Measurements from ENCODE around the gene NINJ2. TPM values are rescaled to one million over a fixed set of nuclear protein-coding genes. Genes with fewer than 3 reads are reported as not detected.

Gene NINJ2
- polyA plus RNA-seq, 1 donor from 2014 or later, result not detected

- no peaks in the 10 kb centered on the region for H3K9me3 ChIP-seq (ENCODE audit: low read length)
- no peak overlapping the region for H3K9ac ChIP-seq (ENCODE audit: low read length)
- H3F3A ChIP-seq (ENCODE audit: insufficient read depth, low read length, poor library complexity, severe bottlenecking), result no peaks in the 10 kb centered on the region
- no peaks in the 10 kb centered on the region for H3K79me2 ChIP-seq (replicated peaks; ENCODE audit: insufficient read depth, low read length)
- no peaks in the 10 kb centered on the region for H3K36me3 ChIP-seq (ENCODE audit: insufficient read depth, low read length)
- H3K27me3 ChIP-seq (ENCODE audit: insufficient read depth, low read depth, low read length), result no peaks in the 10 kb centered on the region
- H4K20me1 ChIP-seq (ENCODE audit: insufficient read depth), result no peaks in the 10 kb centered on the region
- H3K27ac ChIP-seq (ENCODE audit: low read length), result no peak overlapping the region
- H3K9me2 ChIP-seq (ENCODE audit: insufficient read depth, low read length), result no peaks in the 10 kb centered on the region
- no peak overlapping the region for H3K4me2 ChIP-seq (ENCODE audit: low read length)
- H2AFZ ChIP-seq (ENCODE audit: low read depth, low read length), result no peak overlapping the region
- H3K4me3 ChIP-seq (ENCODE audit: low read length), result no peak overlapping the region
- TF ChIP-seq EP300 (conservative IDR thresholded peaks at IDR 0.05; ENCODE audit: poor library complexity, severe bottlenecking), result no peak
- TF ChIP-seq EZH2 (IDR thresholded peaks at IDR 0.05; ENCODE audit: borderline replicate concordance, insufficient read depth, low read length, poor library complexity, severe bottlenecking), result no peak
- TF ChIP-seq REST (IDR thresholded peaks at IDR 0.05; ENCODE audit: borderline replicate concordance), result no peak
- TF ChIP-seq SMC3 (conservative IDR thresholded peaks at IDR 0.05; ENCODE audit: poor library complexity), result no peak
- TF ChIP-seq CTCF (IDR thresholded peaks at IDR 0.05; ENCODE audit: poor library complexity, severe bottlenecking), result no peak
- TF ChIP-seq TAF1 (IDR thresholded peaks at IDR 0.05; ENCODE audit: low read depth), result no peak
Measured at GRCh38 chr12:611721-612120, 51.5 kb downstream of the NINJ2 start.

GRCh38 chr12:608921-609320 lies 54.3 kb downstream of the NINJ2 start:
- H3K9ac ChIP-seq (ENCODE audit: low read length), result no peak overlapping the region
- H3K27ac ChIP-seq (ENCODE audit: low read length), result no peak overlapping the region
- no peaks in the 10 kb centered on the region for H3K9me3 ChIP-seq (ENCODE audit: low read length)
- H3K9me2 ChIP-seq (ENCODE audit: insufficient read depth, low read length), result no peaks in the 10 kb centered on the region
- H3K36me3 ChIP-seq (ENCODE audit: insufficient read depth, low read length), result no peaks in the 10 kb centered on the region
- no peaks in the 10 kb centered on the region for H4K20me1 ChIP-seq (ENCODE audit: insufficient read depth)
- TF ChIP-seq TAF1 (IDR thresholded peaks at IDR 0.05; ENCODE audit: low read depth) (no peak), EP300 (conservative IDR thresholded peaks at IDR 0.05; ENCODE audit: poor library complexity, severe bottlenecking) (no peak), SMC3 (conservative IDR thresholded peaks at IDR 0.05; ENCODE audit: poor library complexity) (no peak), POLR2AphosphoS5 (IDR thresholded peaks at IDR 0.05) (no peak), REST (IDR thresholded peaks at IDR 0.05; ENCODE audit: borderline replicate concordance) (no peak), EZH2 (IDR thresholded peaks at IDR 0.05; ENCODE audit: borderline replicate concordance, insufficient read depth, low read length, poor library complexity, severe bottlenecking) (no peak), MXI1 (conservative IDR thresholded peaks at IDR 0.05; ENCODE audit: poor library complexity, severe bottlenecking) (no peak), CTCF (IDR thresholded peaks at IDR 0.05; ENCODE audit: poor library complexity, severe bottlenecking) (no peak), RAD21 (conservative IDR thresholded peaks at IDR 0.05) (no peak)
- H3F3A ChIP-seq (ENCODE audit: insufficient read depth, low read length, poor library complexity, severe bottlenecking), result no peaks in the 10 kb centered on the region
- no peak overlapping the region for H2AFZ ChIP-seq (ENCODE audit: low read depth, low read length)
- no peaks in the 10 kb centered on the region for H3K79me2 ChIP-seq (replicated peaks; ENCODE audit: insufficient read depth, low read length)
- no peak overlapping the region for H3K4me3 ChIP-seq (ENCODE audit: low read length)
- H3K27me3 ChIP-seq (ENCODE audit: insufficient read depth, low read depth, low read length), result no peaks in the 10 kb centered on the region
- H3K4me2 ChIP-seq (ENCODE audit: low read length), result no peak overlapping the region
